Measurements from ENCODE around the gene PLXNA4.

Gene PLXNA4

GRCh38 chr7:132115758-132116157 is 460.5 kb downstream of the PLXNA4 start:
- DNase-seq (ENCODE audit: low read depth) = no peak

- DNase-seq (ENCODE audit: low read depth) = no peak
These were observed 461.2 kb downstream of the PLXNA4 start for GRCh38 chr7:132115028-132115427.

GRCh38 chr7:132114411-132114810 is 461.9 kb downstream of the PLXNA4 start:
- DNase-seq (ENCODE audit: low read depth) = no peak

- no peak for DNase-seq (ENCODE audit: low read depth)
These were observed 462.5 kb downstream of the PLXNA4 start for GRCh38 chr7:132113536-132114371.

- no peak for DNase-seq (ENCODE audit: low read depth)
These were observed 463.6 kb downstream of the PLXNA4 start for GRCh38 chr7:132112657-132113056.

GRCh38 chr7:132112106-132112505 is 464.2 kb downstream of the PLXNA4 start:
- no peak for DNase-seq (ENCODE audit: low read depth)

- DNase-seq (ENCODE audit: low read depth) = no peak
These were observed 465.6 kb downstream of the PLXNA4 start for GRCh38 chr7:132110692-132111091.

GRCh38 chr7:132109769-132110168 is 466.5 kb downstream of the PLXNA4 start:
- DNase-seq (ENCODE audit: low read depth) = no peak

- DNase-seq (ENCODE audit: low read depth) = no peak
These were observed 467.7 kb downstream of the PLXNA4 start for GRCh38 chr7:132108563-132108962.

- no peak for DNase-seq (ENCODE audit: low read depth)
These were observed 469.8 kb downstream of the PLXNA4 start for GRCh38 chr7:132106491-132106890.

GRCh38 chr7:132105096-132105495 is 471.2 kb downstream of the PLXNA4 start:
- no peak for DNase-seq (ENCODE audit: low read depth)

GRCh38 chr7:132103718-132104117 is 472.6 kb downstream of the PLXNA4 start:
- no peak for DNase-seq (ENCODE audit: low read depth)

- no peak for DNase-seq (ENCODE audit: low read depth)
These were observed 473.3 kb downstream of the PLXNA4 start for GRCh38 chr7:132102942-132103341.

GRCh38 chr7:132102391-132102790 is 473.9 kb downstream of the PLXNA4 start:
- no peak for DNase-seq (ENCODE audit: low read depth)

GRCh38 chr7:132100981-132101380 is 475.3 kb downstream of the PLXNA4 start:
- no peak for DNase-seq (ENCODE audit: low read depth)

- DNase-seq (ENCODE audit: low read depth) = no peak
These were observed 475.8 kb downstream of the PLXNA4 start for GRCh38 chr7:132100483-132100882.

GRCh38 chr7:132099163-132099562 is 477.1 kb downstream of the PLXNA4 start:
- DNase-seq (ENCODE audit: low read depth) = no peak

GRCh38 chr7:132098327-132098726 is 477.9 kb downstream of the PLXNA4 start:
- no peak for DNase-seq (ENCODE audit: low read depth)

- DNase-seq (ENCODE audit: low read depth) = no peak
These were observed 478.6 kb downstream of the PLXNA4 start for GRCh38 chr7:132097550-132098134.

GRCh38 chr7:132095111-132095765 is 481.0 kb downstream of the PLXNA4 start:
- no peak for DNase-seq (ENCODE audit: low read depth)

GRCh38 chr7:132092106-132092505 is 484.2 kb downstream of the PLXNA4 start:
- no peak for DNase-seq (ENCODE audit: low read depth)

GRCh38 chr7:132091706-132092105 is 484.6 kb downstream of the PLXNA4 start:
- no peak for DNase-seq (ENCODE audit: low read depth)

- DNase-seq (ENCODE audit: low read depth) = no peak
These were observed 485.8 kb downstream of the PLXNA4 start for GRCh38 chr7:132090444-132090843.
